Liver (tissue), 9 donors: ENCODE measurements around the gene SNRPF. TPM values are rescaled to one million over a fixed set of nuclear protein-coding genes. Genes with fewer than 3 reads are reported as not detected.
A peak's percentile ranks its signal among the peaks of the same experiment; 100 is the strongest.

ENCODE experiments used
- DNase-seq: peaks from one replicate; pipeline ENCODE4 v3.0.0-alpha.2; 2017; ENCODE audit warnings: low spot score
- H3K27ac ChIP-seq, 2 donors: one replicate each; pipeline ENCODE4 v1.7.0; 2013; ENCODE audit warnings: inconsistent platforms in 2 of 2, low read length in 2 of 2, control low read depth in 1 of 2, low read depth in 1 of 2, mild to moderate bottlenecking in 1 of 2
- H3K27me3 ChIP-seq, 4 donors: one replicate each; pipeline versions ENCODE4 v1.6.1 to v1.7.0; 2013; ENCODE audit warnings: low read length in 3 of 4, inconsistent platforms in 1 of 4, mild to moderate bottlenecking in 1 of 4, moderate library complexity in 1 of 4; ENCODE audit not compliant: control insufficient read depth in 4 of 4, insufficient read depth in 4 of 4
- H3K36me3 ChIP-seq, 4 donors: one replicate each; pipeline versions ENCODE4 v1.6.1 to v1.7.0; 2013; ENCODE audit warnings: low read length in 3 of 4, mild to moderate bottlenecking in 3 of 4, low read depth in 1 of 4, moderate library complexity in 1 of 4; ENCODE audit not compliant: control insufficient read depth in 4 of 4, insufficient read depth in 3 of 4
- H3K4me1 ChIP-seq, 4 donors: one replicate each; pipeline versions ENCODE4 v1.6.1 to v1.7.0; 2013; ENCODE audit warnings: low read length in 3 of 4, mild to moderate bottlenecking in 3 of 4, moderate library complexity in 1 of 4; ENCODE audit not compliant: control insufficient read depth in 4 of 4, insufficient read depth in 4 of 4
- H3K4me3 ChIP-seq, 3 donors: one replicate each; pipeline versions ENCODE4 v1.6.1 to v1.7.0; 2013; ENCODE audit warnings: low read length in 3 of 3, control low read depth in 1 of 3, low read depth in 1 of 3, mild to moderate bottlenecking in 1 of 3
- H3K9ac ChIP-seq, 2 donors: one replicate each; pipeline ENCODE4 v1.7.0; 2013; ENCODE audit warnings: low read length in 2 of 2, mild to moderate bottlenecking in 2 of 2, moderate library complexity in 2 of 2, control low read depth in 1 of 2, low read depth in 1 of 2
- H3K9me3 ChIP-seq, 4 donors: one replicate each; pipeline versions ENCODE4 v1.6.1 to v1.7.0; 2013; ENCODE audit warnings: low read length in 3 of 4; ENCODE audit not compliant: control insufficient read depth in 4 of 4
- ATF3 ChIP-seq: IDR thresholded peaks from 2 replicates; pipeline ENCODE4 v1.6.1; 2016; ENCODE audit warnings: antibody characterized with exemption
- CTCF ChIP-seq: fragments of 150-350 bp; IDR thresholded peaks from 2 replicates; pipeline ENCODE4 v1.5.1; 2017; ENCODE audit warnings: improper control_type of control experiment, low read depth, low read length; ENCODE audit not compliant: missing input control
- EGR1 ChIP-seq, 2 donors: IDR thresholded peaks; 2 replicates each; pipeline ENCODE4 v1.6.1; 2016 to 2018; ENCODE audit warnings: antibody characterized with exemption in 2 of 2, low read depth in 2 of 2
- FOXA1 ChIP-seq: IDR thresholded peaks from 2 replicates; pipeline ENCODE4 v1.6.1; 2016; ENCODE audit warnings: antibody characterized with exemption
- FOXA2 ChIP-seq: IDR thresholded peaks from 2 replicates; pipeline ENCODE4 v1.6.1; 2016; ENCODE audit warnings: antibody characterized with exemption
- GABPA ChIP-seq, 2 donors: IDR thresholded peaks in 1 of 2; conservative IDR thresholded peaks in 1 of 2; 2 replicates each; pipeline ENCODE4 v1.6.1; 2016; ENCODE audit warnings: antibody characterized with exemption in 2 of 2, mild to moderate bottlenecking in 1 of 2, moderate library complexity in 1 of 2
- HNF4A ChIP-seq, 2 donors: conservative IDR thresholded peaks; 2 replicates each; pipeline ENCODE4 v1.6.1; 2016; ENCODE audit warnings: antibody characterized with exemption in 2 of 2, mild to moderate bottlenecking in 2 of 2
- HNF4G ChIP-seq: IDR thresholded peaks from 2 replicates; pipeline ENCODE4 v1.6.1; 2016; ENCODE audit warnings: antibody characterized with exemption
- JUND ChIP-seq, 2 donors: IDR thresholded peaks; 2 replicates each; pipeline ENCODE4 v1.6.1; 2016; ENCODE audit warnings: antibody characterized with exemption in 2 of 2
- MAX ChIP-seq: IDR thresholded peaks from 2 replicates; pipeline ENCODE4 v1.6.1; 2016; ENCODE audit warnings: antibody characterized with exemption
- NR2F2 ChIP-seq: IDR thresholded peaks from 2 replicates; pipeline ENCODE4 v1.6.1; 2016; ENCODE audit warnings: antibody characterized with exemption
- RAD21 ChIP-seq, 2 donors: IDR thresholded peaks; 2 replicates each; pipeline ENCODE4 v1.6.1; 2016; ENCODE audit warnings: antibody characterized with exemption in 2 of 2, mild to moderate bottlenecking in 2 of 2
- REST ChIP-seq: IDR thresholded peaks from 2 replicates; pipeline ENCODE4 v1.6.1; 2016; ENCODE audit warnings: antibody characterized with exemption, mild to moderate bottlenecking
- RXRA ChIP-seq, 2 donors: IDR thresholded peaks; 2 replicates each; pipeline ENCODE4 v1.6.1; 2017 to 2018; ENCODE audit warnings: antibody characterized with exemption in 2 of 2, mild to moderate bottlenecking in 1 of 2
- TAF1 ChIP-seq: conservative IDR thresholded peaks from 2 replicates; pipeline ENCODE4 v1.6.1; 2016; ENCODE audit warnings: antibody characterized with exemption, mild to moderate bottlenecking
- YY1 ChIP-seq: IDR thresholded peaks from 2 replicates; pipeline ENCODE4 v1.6.1; 2016; ENCODE audit warnings: antibody characterized with exemption, mild to moderate bottlenecking
- ZBTB33 ChIP-seq: IDR thresholded peaks from 2 replicates; pipeline ENCODE4 v1.6.1; 2016; ENCODE audit warnings: antibody characterized with exemption
- WGBS: extraction: QIAGEN DNeasy Blood & Tissue Kit; methylation state at CpG from one replicate; pipeline ENCODE4 v1.1.7; 2013; 5-methylcytosine and 5-hydroxymethylcytosine counted together
- polyA plus RNA-seq, 2 donors: library from polyadenylated mRNA; stranded (reverse) in 1 of 2; unstranded in 1 of 2; fragments of 200-250 nt in 1 of 2; fragments of >200 nt in 1 of 2; fragmentation: Nextera tagmentation in 1 of 2; extraction: Ambion mirVana in 1 of 2; gene quantifications; one replicate each; pipeline versions ENCODE4 v1.2.1 to v1.2.3, GENCODE V29; 2013 to 2015
- total RNA-seq, 2 donors: library from RNA; depleted of rRNA; stranded (reverse); fragments of >200 nt; gene quantifications; one replicate each; pipeline ENCODE4 v1.2.3, GENCODE V29; 2014
- donor health status: healthy.
- donor health status: healthy.
- donor health status: healthy.
- donor health status: healthy.
- donor health status: healthy.

Gene SNRPF
- total and polyA plus RNA-seq, 4 donors = 5.4 to 35.9 (median 12.4) TPM

- Histone ChIP-seq H3K4me1 (no peaks in the 10 kb centered on the region), H3K4me3 (no peak overlapping the region), H3K9me3 (peaks cover 0 to 2% (median 0%) of the 10 kb centered on the region in 4 donors), H3K27ac (no peak overlapping the region), H3K27me3 (no peaks in the 10 kb centered on the region), H3K36me3 (no peaks in the 10 kb centered on the region), H3K9ac (no peak overlapping the region)
- DNase-seq = no peak
- peak; percentile 14 for TF ChIP-seq ZBTB33
- TF ChIP-seq EGR1 (IDR thresholded peaks at IDR 0.05; ENCODE audit: low read depth in 2 of 2) = no peak
- TF ChIP-seq NR2F2 = peak; percentile 95
- 63% methylated on average over 3 of the region's 3 CpGs for WGBS
These were observed 26.2 kb downstream of the SNRPF start for GRCh38 chr12:95884998-95885397.

- no peak for DNase-seq
- no peak overlapping the region for H3K27ac ChIP-seq
- 87% methylated on average over 5 of the region's 5 CpGs for WGBS
- H3K9ac ChIP-seq = no peak overlapping the region
- peaks cover 0 to 2% (median 0%) of the 10 kb centered on the region in 4 donors for H3K9me3 ChIP-seq
- H3K4me3 ChIP-seq = no peak overlapping the region
- no peaks in the 10 kb centered on the region for H3K27me3 ChIP-seq
- TF ChIP-seq YY1 (no peak), ATF3 (no peak), TAF1 (no peak), NR2F2 (no peak), HNF4G (no peak), RAD21 (IDR thresholded peaks at IDR 0.05) (no peak), FOXA1 (no peak), GABPA (IDR thresholded peaks at IDR 0.05 in 1 of 2, conservative IDR thresholded peaks at IDR 0.05 in 1 of 2) (no peak), JUND (IDR thresholded peaks at IDR 0.05) (no peak)
- no peaks in the 10 kb centered on the region for H3K36me3 ChIP-seq
- H3K4me1 ChIP-seq = no peaks in the 10 kb centered on the region
These were observed 28.6 kb downstream of the SNRPF start for GRCh38 chr12:95887311-95887710.

GRCh38 chr12:95890958-95891357 lies 32.2 kb downstream of the SNRPF start:
- Histone ChIP-seq H3K27me3 (no peaks in the 10 kb centered on the region), H3K9ac (no peak overlapping the region), H3K4me3 (no peak overlapping the region), H3K4me1 (no peaks in the 10 kb centered on the region), H3K27ac (no peak overlapping the region), H3K36me3 (no peaks in the 10 kb centered on the region), H3K9me3 (no peaks in the 10 kb centered on the region)
- no peak for DNase-seq
- TF ChIP-seq EGR1 (IDR thresholded peaks at IDR 0.05; ENCODE audit: low read depth in 2 of 2) = no peak
- no peak for TF ChIP-seq CTCF
- no peak for TF ChIP-seq TAF1
- TF ChIP-seq HNF4G = no peak
- TF ChIP-seq RXRA (IDR thresholded peaks at IDR 0.05) = no peak
- no peak for TF ChIP-seq YY1
- TF ChIP-seq HNF4A (conservative IDR thresholded peaks at IDR 0.05) = no peak
- no peak for TF ChIP-seq REST
- no peak for TF ChIP-seq MAX
- no peak for TF ChIP-seq ZBTB33
- TF ChIP-seq GABPA (IDR thresholded peaks at IDR 0.05 in 1 of 2, conservative IDR thresholded peaks at IDR 0.05 in 1 of 2) = no peak
- no peak for TF ChIP-seq FOXA2
- no peak for TF ChIP-seq NR2F2
- WGBS = 84% methylated on average over 3 of the region's 3 CpGs
